SK-N-MC (cell line): ENCODE data around the gene ADAMTSL1.

ENCODE experiments used
- DNase-seq: peaks from one replicate; pipeline ENCODE4 v3.0.0-alpha.2; 2011; ENCODE audit warnings: low read depth, low spot score
- H3K27ac ChIP-seq: fragments of 200-600 bp; sonication (generic); 2 replicates; pipeline ENCODE4 v1.5.1; 2016; ENCODE audit warnings: mixed run types
- H3K36me3 ChIP-seq: fragments of 200-600 bp; sonication (generic); 2 replicates; pipeline ENCODE4 v1.6.1; 2017; ENCODE audit warnings: antibody characterized with exemption, low read length, mixed read lengths; ENCODE audit not compliant: insufficient read depth
- H3K4me3 ChIP-seq: fragments of 200-600 bp; sonication (generic); 2 replicates; pipeline ENCODE4 v1.5.1; 2016
- H3K9ac ChIP-seq: fragments of 200-600 bp; sonication (generic); 2 replicates; pipeline ENCODE4 v1.8.0; 2017; ENCODE audit warnings: mixed run types, mixed read lengths; ENCODE audit not compliant: insufficient read length
- H3K9me3 ChIP-seq: fragments of 200-600 bp; sonication (generic); 2 replicates; pipeline ENCODE4 v1.6.1; 2017; ENCODE audit warnings: low read depth, mild to moderate bottlenecking, antibody characterized with exemption, low read length, moderate library complexity, mixed read lengths
- EZH2 ChIP-seq: fragments of 200-600 bp; sonication (generic); IDR thresholded peaks from one replicate; pipeline ENCODE4 v1.6.1; 2017; ENCODE audit warnings: antibody characterized with exemption
- FOXP2 ChIP-seq: optimal IDR thresholded peaks from 2 replicates; pipeline ENCODE3; 2011; ENCODE audit warnings: mild to moderate bottlenecking, moderate library complexity; ENCODE audit not compliant: insufficient read depth; ENCODE audit errors: extremely low read length, control extremely low read depth
- POLR2AphosphoS5 ChIP-seq: IDR thresholded peaks from 2 replicates; pipeline ENCODE4 v1.6.1; 2012; ENCODE audit warnings: mild to moderate bottlenecking, low read depth, low read length, borderline replicate concordance

ADAMTSL1 gene

DNA sequence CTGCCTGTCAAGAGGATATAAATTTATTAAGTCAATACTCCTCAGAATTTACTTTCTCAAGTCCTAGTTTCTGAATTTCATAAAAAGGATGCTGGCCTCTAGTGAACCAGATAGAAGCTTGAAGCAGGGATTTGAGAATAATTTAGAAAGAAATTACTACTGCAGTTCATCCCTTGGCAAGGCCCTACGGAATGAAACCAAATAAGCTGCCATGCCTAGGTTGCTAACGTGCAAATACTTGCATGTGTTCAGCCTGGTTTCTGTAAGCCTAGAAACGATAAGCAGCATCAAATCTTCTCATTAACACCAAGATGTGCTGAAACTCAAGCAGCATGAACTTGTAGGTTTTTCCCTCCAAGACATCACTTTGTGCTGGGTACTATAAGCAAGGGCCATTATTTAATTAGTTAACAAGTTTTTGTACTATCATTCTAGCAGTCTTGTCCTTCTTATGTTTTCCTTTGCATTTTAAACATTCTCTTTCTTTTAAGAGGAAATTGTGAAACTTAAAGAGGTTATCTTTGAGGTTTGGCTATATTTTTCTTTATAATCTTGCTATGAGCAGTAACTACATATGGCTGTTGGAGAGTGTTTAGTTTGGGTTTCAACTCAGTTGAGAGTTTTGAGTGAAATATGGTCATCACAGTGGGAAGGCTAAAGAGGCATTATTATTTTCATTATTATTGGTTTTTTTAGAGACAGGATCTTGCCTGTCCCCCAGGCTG lies 71.8 kb downstream of the ADAMTSL1 start:
- no peak overlapping the region for H3K9ac ChIP-seq
- H3K9me3 ChIP-seq = no peaks in the 10 kb centered on the region
- no peak overlapping the region for H3K27ac ChIP-seq
- no peak overlapping the region for H3K4me3 ChIP-seq
- TF ChIP-seq POLR2AphosphoS5 (no peak), EZH2 (no peak), FOXP2 (no peak)
- H3K36me3 ChIP-seq = no peaks in the 10 kb centered on the region
- DNase-seq = no peak

DNA sequence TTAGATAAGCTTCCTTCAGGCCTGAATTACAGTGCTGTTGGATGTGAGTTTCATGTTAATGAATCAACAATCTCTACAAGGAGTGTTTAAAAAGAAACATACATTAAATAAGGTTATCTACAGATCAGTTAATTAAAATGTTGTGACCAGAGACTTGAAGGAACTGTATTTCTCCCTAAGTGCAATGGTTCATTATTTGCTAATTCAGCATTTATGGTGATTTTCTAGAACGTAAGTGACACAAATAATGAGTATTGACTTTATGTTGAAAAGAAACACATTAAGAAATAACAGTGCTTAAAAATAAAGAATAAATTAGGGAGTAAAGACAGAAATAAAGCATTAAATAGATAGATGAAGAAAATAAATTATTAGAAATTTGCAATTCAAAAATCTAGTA lies 74.5 kb downstream of the ADAMTSL1 start:
- H3K36me3 ChIP-seq = no peaks in the 10 kb centered on the region

GRCh38 chr9:18549772-18550171 lies 75.8 kb downstream of the ADAMTSL1 start:
- no peak for TF ChIP-seq EZH2
- no peak for TF ChIP-seq POLR2AphosphoS5
- no peak for TF ChIP-seq FOXP2
- H3K4me3 ChIP-seq = no peak overlapping the region
- no peak overlapping the region for H3K27ac ChIP-seq
- no peak for DNase-seq
- no peak overlapping the region for H3K9ac ChIP-seq
- H3K9me3 ChIP-seq = no peaks in the 10 kb centered on the region
- no peaks in the 10 kb centered on the region for H3K36me3 ChIP-seq

More for the DNA sequence above, 74.5 kb downstream of the ADAMTSL1 start:
- no peak for DNase-seq
- Histone ChIP-seq H3K4me3 (no peak overlapping the region), H3K9me3 (no peaks in the 10 kb centered on the region), H3K9ac (no peak overlapping the region), H3K27ac (no peak overlapping the region)
- TF ChIP-seq POLR2AphosphoS5 (no peak), EZH2 (no peak), FOXP2 (no peak)

DNA sequence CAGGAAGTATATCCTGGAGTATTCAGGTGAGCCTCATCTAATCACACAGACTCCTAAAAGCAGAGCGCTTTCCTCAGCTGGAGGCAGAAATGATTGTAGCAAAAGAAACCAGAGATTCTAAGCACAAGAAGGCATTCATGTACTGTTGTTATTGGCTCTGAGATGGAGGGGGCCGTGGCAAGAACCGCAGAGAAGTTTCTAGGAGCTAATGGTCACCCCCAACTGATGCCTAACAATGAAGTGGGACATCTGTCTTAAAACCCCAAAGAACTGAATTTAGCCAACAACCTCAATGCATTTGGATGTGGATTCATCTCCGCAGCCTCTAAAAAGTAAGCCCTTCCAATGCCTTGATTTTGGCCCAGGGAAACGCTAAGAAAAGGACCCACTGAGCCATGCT lies 76.3 kb downstream of the ADAMTSL1 start:
- TF ChIP-seq EZH2 (no peak), POLR2AphosphoS5 (no peak), FOXP2 (no peak)
- no peak overlapping the region for H3K4me3 ChIP-seq
- H3K36me3 ChIP-seq = no peaks in the 10 kb centered on the region
- DNase-seq = no peak
- no peak overlapping the region for H3K27ac ChIP-seq
- no peak overlapping the region for H3K9ac ChIP-seq
- H3K9me3 ChIP-seq = no peaks in the 10 kb centered on the region

- Histone ChIP-seq H3K36me3 (no peaks in the 10 kb centered on the region), H3K4me3 (no peak overlapping the region), H3K27ac (no peak overlapping the region), H3K9ac (no peak overlapping the region), H3K9me3 (no peaks in the 10 kb centered on the region)
- TF ChIP-seq EZH2 (no peak), FOXP2 (no peak), POLR2AphosphoS5 (no peak)
- DNase-seq = no peak
Observed at GRCh38 chr9:18554244-18554643, 80.3 kb downstream of the ADAMTSL1 start.

DNA sequence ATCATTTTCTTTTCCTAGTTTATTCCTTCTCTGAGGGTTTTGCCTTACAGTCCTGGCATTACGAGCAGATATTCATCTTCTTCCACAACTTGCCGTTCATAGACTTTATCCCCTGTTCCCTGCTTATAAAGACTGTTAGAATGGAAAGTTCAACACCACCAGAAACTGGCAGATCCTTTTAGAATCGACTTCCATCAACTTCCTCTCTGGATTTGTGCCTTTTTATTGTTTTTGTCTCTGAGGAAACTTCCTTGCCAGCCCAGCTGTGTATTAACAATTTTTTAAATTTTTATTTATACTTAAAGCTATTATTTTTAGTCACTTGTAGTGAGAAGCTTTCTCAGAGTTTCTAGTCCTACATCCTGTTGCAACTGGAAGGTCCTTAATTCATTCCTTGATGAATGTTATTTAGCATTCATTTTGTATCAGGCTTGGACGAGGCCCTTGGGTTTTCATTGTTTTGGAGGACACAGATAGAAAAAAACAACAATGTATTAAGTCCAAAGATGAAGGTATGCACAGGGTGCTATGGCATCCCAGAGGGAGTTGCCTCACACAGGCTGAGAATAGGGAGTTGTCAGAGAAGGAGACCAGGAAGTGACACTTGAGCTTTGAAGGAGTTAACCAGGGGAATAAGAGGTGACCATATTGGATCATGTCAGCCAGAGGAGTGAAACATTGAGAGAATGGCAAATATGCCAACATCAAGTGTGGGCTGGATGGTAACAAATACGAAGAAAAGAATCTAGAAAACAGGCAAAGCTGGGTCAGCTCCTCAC lies 81.3 kb downstream of the ADAMTSL1 start:
- H3K36me3 ChIP-seq = no peaks in the 10 kb centered on the region
- H3K4me3 ChIP-seq = no peak overlapping the region
- H3K9ac ChIP-seq = no peak overlapping the region
- DNase-seq = no peak
- no peak for TF ChIP-seq FOXP2
- no peak for TF ChIP-seq EZH2
- H3K27ac ChIP-seq = no peak overlapping the region
- no peaks in the 10 kb centered on the region for H3K9me3 ChIP-seq

GRCh38 chr9:18564018-18564880 lies 90.3 kb downstream of the ADAMTSL1 start:
- Histone ChIP-seq H3K9me3 (no peaks in the 10 kb centered on the region), H3K36me3 (no peaks in the 10 kb centered on the region), H3K27ac (no peak overlapping the region), H3K4me3 (no peak overlapping the region), H3K9ac (no peak overlapping the region)
- no peak for DNase-seq
- no peak for TF ChIP-seq POLR2AphosphoS5
- no peak for TF ChIP-seq FOXP2
- TF ChIP-seq EZH2 = no peak

- Histone ChIP-seq H3K27ac (no peak overlapping the region), H3K9ac (no peak overlapping the region), H3K4me3 (no peak overlapping the region), H3K9me3 (no peaks in the 10 kb centered on the region), H3K36me3 (no peaks in the 10 kb centered on the region)
- DNase-seq = no peak
- TF ChIP-seq EZH2 = no peak
- no peak for TF ChIP-seq FOXP2
- no peak for TF ChIP-seq POLR2AphosphoS5
Observed at GRCh38 chr9:18566121-18566520, 92.2 kb downstream of the ADAMTSL1 start.
